ENCODE data around the gene BCKDHA.
A peak's percentile ranks its signal among the peaks of the same experiment; 100 is the strongest.

GRCh38 chr19:41367848-41368301 lies 29.7 kb upstream of the BCKDHA start:
- no peak for TF ChIP-seq POLR2A (IDR thresholded peaks at IDR 0.05)
- TF ChIP-seq, protein P1, sequence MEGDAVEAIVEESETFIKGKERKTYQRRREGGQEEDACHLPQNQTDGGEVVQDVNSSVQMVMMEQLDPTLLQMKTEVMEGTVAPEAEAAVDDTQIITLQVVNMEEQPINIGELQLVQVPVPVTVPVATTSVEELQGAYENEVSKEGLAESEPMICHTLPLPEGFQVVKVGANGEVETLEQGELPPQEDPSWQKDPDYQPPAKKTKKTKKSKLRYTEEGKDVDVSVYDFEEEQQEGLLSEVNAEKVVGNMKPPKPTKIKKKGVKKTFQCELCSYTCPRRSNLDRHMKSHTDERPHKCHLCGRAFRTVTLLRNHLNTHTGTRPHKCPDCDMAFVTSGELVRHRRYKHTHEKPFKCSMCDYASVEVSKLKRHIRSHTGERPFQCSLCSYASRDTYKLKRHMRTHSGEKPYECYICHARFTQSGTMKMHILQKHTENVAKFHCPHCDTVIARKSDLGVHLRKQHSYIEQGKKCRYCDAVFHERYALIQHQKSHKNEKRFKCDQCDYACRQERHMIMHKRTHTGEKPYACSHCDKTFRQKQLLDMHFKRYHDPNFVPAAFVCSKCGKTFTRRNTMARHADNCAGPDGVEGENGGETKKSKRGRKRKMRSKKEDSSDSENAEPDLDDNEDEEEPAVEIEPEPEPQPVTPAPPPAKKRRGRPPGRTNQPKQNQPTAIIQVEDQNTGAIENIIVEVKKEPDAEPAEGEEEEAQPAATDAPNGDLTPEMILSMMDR (IDR thresholded peaks at IDR 0.05): no peak
- TF ChIP-seq EP300 (IDR thresholded peaks at IDR 0.05): no peak
- peak in 1 of 3 donors; percentile 13 for TF ChIP-seq POLR2AphosphoS5 (IDR thresholded peaks at IDR 0.05)

All from stomach (tissue), 4 donors.